CD4-positive, alpha-beta T cell treated with Interleukin-17A for 4 hours (primary cell): ENCODE data around the gene LSR.

Experiments used
- DNase-seq: peaks from one replicate; pipeline ENCODE4 v3.0.0-alpha.2; 2020; ENCODE audit warnings: mixed read lengths

LSR gene

DNA sequence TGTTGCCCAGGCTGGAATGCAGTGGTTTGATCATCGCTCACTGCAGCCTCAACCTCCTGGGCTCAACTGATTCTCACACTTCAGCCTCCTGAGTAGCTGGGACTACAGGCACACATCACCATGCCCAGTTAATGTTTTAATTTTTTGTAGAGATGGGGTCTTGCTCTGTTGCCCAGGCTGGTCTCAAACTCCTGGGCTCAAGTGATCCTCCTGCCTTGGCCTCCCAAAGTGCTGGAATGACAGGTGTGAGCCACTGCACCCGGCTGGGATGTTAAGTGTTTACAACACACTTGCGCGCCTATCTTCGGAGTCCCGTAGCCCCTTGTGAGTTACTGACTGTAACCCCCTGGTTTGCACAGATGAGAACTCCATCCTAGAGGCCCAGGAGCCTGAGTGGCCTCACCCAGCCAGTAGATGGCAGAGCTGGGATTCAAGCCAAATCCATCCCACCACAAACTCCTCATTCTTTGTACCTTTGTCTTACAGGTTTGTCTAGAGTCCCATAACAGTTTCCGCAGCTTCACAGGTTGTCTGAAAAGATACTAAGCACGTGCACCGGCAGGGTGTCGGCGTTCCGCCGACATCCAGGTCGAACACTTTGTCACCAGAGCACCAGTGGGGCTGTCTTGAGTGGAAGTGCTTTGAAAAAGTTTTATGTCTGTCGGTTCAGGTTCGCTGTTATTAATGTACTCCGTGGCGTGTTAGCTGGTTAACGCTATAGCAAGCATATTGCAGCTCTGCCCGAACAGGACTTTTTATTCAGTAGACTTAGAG, 57.9 kb downstream of the LSR start:
- no peak for DNase-seq

DNA sequence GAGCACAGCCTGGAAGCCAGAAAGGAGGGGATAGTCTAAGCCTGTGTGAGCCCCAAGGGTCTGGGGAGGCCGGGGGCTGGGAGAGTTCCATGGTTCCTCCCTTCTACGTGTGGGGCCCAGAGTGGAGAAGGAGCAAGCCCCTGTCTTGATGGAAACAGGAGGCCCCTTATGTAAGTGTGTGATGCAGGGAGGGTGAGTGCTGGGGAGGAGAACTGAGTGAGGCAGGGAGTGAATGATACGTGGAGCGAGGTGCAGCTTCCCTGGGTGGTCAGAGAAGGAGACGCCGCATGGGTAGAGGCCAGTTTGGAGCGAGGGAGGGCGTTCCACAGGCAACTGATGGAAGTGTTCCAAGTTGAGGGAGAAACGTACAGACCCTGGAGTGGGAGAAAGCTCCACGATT, 59.1 kb downstream of the LSR start:
- no peak for DNase-seq

DNA sequence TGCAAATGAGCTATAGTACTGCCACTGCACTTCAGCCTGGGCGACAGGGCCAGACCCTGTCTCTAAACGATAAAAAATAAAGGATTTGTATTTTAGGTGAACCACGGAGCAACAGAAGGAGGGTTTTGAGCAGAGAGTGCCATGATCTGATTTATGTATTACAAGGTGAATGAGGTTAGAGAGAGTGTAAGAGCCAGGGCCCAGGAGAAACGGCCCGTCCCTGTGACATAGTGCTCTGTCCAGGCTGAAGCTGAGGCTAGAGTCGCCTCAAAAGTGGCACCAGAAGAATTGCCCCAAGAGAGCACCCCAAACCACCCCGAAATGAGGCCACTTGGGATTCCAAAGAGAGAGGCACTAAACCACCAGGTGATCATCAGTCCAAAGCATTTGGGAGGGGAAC, 60.1 kb downstream of the LSR start:
- no peak for DNase-seq

DNA sequence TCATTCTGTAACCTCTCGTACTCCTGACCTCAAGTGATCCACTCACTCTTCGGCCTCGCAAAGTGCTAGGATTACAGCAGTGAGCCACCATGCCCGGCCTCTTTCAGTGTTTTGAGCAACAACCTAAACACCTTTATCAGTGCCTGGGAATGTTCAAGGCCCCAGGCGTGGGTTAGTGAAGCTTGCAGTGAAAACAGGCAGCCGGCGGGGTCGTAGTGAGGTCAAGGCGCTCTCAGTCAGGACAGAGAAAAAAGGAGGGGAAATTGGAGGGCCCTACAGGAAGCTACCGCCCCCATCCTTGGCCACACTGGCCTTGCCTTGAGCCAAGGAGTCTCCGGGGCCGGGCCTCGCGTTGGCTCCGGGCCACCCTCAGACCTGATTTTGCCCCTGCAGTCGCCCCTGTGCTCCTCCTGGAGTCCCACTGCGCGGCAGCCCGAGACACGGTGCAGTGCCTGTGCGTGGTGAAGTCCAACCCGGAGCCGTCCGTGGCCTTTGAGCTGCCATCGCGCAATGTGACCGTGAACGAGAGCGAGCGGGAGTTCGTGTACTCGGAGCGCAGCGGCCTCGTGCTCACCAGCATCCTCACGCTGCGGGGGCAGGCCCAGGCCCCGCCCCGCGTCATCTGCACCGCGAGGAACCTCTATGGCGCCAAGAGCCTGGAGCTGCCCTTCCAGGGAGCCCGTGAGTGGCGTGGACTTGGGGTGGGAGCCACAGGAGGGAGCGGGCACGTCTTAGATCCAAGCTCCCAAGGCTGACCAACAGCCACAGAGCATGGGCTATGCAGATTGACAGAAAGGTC, 60.9 kb downstream of the LSR start:
- no peak for DNase-seq

DNA sequence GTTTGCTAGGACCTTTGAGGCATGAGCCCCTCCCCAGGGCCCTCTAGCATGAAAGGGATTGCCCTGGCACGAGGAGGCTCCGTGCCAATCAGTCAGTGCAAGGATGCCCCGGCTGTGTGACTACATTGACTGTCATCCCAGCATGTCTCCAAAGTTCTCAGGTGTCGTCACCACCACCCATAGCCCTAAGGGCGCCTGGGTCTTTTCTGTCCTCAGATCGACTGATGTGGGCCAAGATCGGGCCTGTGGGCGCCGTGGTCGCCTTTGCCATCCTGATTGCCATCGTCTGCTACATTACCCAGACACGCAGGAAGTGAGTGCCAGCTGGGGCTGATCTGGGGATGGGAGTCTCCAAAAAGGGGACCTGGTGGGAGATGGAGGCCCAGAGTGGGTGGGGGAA, 61.5 kb downstream of the LSR start:
- DNase-seq = no peak

DNA sequence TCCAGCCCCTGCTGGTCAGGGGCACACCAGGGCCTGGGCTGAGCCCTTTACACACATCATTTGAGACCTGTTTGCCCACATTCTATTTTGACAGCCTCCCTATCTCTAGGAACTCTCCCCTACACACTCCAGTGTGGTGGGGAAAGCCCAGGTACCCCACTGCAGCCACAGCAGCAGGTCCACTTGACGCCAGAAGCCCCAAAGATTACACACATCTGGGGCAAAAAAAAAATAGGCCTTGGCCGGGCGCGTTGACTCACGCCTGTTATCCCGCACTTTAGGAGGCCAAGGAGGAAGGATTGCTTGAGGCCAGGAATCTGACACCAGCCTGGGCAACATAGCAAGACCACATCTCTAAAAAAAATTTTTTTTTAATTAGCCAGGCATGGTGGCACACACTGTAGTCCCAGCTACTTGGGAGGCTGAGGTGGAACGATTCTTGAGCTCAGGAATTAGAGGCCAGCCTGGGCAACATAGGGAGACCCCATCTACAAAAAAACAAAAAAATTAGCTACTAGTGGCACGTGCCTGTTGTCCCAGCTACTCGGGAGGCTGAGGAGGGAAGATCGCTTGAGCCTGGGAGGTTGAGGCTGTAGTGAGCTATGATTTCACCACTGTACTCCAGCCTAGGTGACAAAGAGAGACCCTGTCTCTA, 62.1 kb downstream of the LSR start:
- no peak for DNase-seq

DNA sequence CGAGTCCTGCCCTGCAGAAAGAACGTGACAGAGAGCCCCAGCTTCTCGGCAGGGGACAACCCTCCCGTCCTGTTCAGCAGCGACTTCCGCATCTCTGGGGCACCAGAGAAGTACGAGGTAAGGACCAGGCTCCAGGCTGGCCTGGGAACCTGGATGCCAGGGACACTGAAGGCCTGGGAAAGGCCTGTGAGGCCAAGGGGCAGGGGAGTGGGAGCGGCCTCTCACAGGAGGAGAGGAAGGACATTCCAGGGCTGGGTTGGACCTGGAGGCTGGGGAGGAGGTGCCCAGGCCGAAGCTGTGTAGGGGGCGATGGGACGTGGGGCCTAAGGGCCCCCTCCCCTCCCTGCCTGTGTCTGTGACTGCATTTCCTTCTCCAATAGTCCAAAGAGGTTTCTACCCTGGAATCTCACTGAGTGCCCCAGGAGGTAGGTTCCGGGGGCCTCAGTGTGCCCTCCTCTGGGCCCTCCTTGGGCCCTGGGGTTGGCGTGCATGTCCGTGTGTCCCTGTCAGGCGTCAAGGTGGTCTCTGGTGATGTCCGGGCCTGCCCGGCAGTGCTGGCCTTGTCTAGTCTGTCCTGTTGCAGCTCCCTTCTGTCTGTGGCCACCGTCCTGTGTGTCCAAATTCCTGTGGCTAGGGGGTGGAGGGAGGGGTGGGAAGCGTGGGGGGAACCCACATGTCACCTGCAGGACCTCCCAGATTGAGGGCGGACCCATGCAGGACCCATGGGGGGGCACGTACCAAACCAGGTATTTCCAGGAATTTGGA, 63.3 kb downstream of the LSR start:
- no peak for DNase-seq

DNA sequence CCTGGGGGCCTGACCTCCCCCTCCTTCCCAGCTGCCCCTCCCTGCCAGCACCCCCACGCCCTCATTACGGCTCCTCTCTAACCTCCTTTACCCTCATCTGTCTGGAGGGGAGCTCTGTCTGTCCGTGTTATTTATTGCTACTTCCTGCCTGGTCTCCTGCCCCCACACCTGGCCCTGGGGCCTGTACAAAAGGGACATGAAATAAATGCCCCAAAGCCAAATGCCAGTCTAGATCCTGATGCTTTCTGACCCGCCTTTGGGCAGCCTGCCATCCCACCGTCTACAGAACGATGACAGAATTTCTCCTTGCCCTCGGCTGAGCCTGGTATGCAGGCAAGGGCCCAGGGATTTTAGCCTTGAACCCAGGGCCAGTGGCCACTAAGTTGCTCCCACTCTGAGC, 64.8 kb downstream of the LSR start:
- no peak for DNase-seq

DNA sequence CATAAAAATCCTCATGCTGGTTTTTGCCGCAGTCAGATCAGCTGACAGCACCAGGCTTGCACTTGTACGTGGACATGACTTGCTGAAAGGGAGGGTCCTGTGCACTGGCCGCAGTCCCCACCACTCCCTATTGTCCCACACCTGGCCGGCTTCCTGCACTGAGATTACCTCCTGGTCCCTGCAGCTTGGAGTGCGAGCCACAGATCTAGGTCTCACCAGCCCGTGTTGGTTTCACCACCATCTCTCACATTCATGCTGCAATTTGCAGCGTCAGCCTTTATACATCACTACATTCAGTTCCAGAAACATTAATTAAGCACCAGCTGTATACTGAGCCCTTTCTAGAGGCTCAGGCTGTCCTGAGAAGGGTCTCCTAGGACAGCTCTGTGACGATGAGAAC, 65.2 kb downstream of the LSR start:
- no peak for DNase-seq

DNA sequence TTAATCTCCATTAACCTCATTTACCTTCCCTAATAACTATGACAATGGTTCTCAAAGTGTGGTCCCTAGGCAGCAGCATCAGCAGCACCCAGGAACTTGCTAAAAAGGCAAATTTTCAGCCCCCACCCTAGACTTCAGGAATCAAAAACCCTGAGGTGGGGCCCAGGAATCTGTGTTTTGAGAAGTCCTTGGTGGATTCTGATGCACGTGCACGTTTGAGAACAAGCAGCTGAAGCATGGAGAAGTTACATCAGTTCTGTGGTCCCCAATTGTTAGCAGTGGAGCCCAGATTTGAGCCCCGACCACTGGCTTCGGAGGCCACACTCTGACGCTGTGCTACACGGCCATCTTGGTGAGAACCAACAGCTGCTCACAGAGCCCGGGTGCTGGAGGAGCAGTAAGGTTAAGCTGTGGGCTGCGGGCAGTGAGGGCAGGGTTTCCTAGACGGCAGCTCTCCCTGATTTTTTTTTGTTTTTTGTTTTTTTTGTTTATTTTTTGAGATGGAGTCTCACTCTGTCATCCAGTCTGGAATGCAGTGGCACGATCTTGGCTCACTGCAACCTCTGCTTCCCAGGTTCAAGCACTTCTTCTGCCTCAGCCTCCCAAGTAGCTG, 66.2 kb downstream of the LSR start:
- DNase-seq = no peak

DNA sequence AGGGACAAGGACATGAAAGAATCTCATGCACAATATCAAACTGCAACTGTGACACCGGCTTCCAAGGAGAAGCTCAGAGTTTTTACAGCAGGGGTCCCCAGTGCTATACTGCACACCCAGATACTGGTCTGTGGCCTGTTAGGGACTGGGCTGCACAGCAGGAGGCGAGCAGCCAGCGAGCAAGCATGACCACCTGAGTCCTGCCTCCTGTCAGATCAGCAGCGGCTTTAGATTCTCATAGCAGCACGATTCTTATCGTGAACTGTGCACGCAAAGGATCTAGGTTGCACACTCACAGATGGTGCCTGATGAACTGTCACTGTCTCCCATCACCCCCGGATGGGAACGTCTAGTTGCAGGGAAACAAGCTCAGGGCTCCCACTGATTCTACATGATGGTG, 67.1 kb downstream of the LSR start:
- DNase-seq = no peak

DNA sequence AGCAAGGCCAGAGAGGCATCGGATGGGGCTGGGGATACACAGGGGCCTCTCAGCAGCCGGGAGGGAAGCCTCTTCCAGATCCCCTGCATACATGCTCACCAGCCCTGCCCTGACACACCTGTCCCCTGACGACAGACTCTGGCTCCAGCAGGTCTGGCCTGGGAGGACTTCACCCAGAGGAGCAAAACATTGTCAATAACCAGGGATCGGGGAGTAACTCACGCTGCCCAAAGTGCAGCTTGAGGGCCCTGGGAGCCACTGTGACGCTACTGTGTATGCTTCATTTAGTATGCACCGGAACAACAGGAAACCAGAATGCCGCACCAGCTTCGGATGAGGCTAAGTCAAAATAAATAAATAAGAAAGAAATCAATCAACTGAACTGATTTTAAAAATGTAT, 67.8 kb downstream of the LSR start:
- no peak for DNase-seq
